Endothelial cell of umbilical vein (primary cell): ENCODE results near the gene GUK1. TPM values are rescaled to one million over a fixed set of nuclear protein-coding genes. Genes with fewer than 3 reads are reported as not detected.
"Not testable (repeated sequence)": the region's sequence is repeated elsewhere in the genome, so short reads cannot be mapped to it uniquely, and the experiment has no call there.

Experiments used
- BruUV-seq: library from RNA; stranded (reverse); fragments of 400-500 nt; replicated peaks from 2 replicates; lab custom pipeline; 2021; lab: Mats Ljungman, UMichigan
- CTCF ChIA-PET: fragments of 300-600, 350-600 bp; sonication (Branson Sonifier 250); formaldehyde crosslinking; loops from one replicate; lab custom pipeline; 2021; ENCODE audit warnings: antibody characterized with exemption, inconsistent platforms; lab: Charles Lee
- POLR2A ChIA-PET: fragments of 300-600, 350-600 bp; sonication (Branson Sonifier 250); formaldehyde crosslinking; loops from one replicate; lab custom pipeline; 2021; ENCODE audit warnings: antibody characterized with exemption, inconsistent platforms; lab: Charles Lee
- DNase-seq: peaks from one replicate; pipeline ENCODE4 v3.0.0-alpha.2; 2011; ENCODE audit warnings: low read depth, low spot score
- FAIRE-seq: peaks from 2 replicates; lab custom pipeline; 2011; peaks lifted over from hg19 to GRCh38; lab: Jason Lieb, UNC
- H2AFZ ChIP-seq: 2 replicates; pipeline ENCODE4 v1.6.0; 2012; ENCODE audit warnings: low read depth, low read length, control low read depth, inconsistent platforms
- H3K27ac ChIP-seq: 2 replicates; pipeline ENCODE4 v1.5.1; 2011; ENCODE audit warnings: low read depth, mild to moderate bottlenecking, control low read depth, low read length, moderate library complexity; ENCODE audit not compliant: insufficient read depth
- H3K27me3 ChIP-seq, 2 experiments: 2 replicates each; pipeline versions ENCODE4 v1.6.0 to v1.6.1; 2011; ENCODE audit warnings: low read length in 2 of 2, mixed read lengths in 1 of 2; ENCODE audit not compliant: control insufficient read depth in 2 of 2, insufficient read depth in 2 of 2
- H3K36me3 ChIP-seq, 2 experiments: 2 replicates in 1 of 2; 3 replicates in 1 of 2; pipeline ENCODE4 v1.5.1; 2011; ENCODE audit warnings: low read length in 2 of 2, mild to moderate bottlenecking in 1 of 2, moderate library complexity in 1 of 2; ENCODE audit not compliant: control insufficient read depth in 2 of 2, insufficient read depth in 2 of 2; ENCODE audit errors: extremely low read depth in 1 of 2
- H3K4me1 ChIP-seq: 3 replicates; pipeline ENCODE4 v1.5.1; 2011; ENCODE audit warnings: mild to moderate bottlenecking, low read length; ENCODE audit not compliant: control insufficient read depth, insufficient read depth; ENCODE audit errors: extremely low read depth
- H3K4me2 ChIP-seq: 2 replicates; pipeline ENCODE4 v1.6.1; 2011; ENCODE audit warnings: low read length, control low read depth, mixed read lengths; ENCODE audit not compliant: insufficient read depth
- H3K4me3 ChIP-seq, 3 experiments: fragments of 200-600 bp in 1 of 3; sonication (generic), shearing (Covaris generic) in 1 of 3; replicated peaks in 1 of 3; 2 replicates each; pipeline ENCODE4 v1.5.1; 2011 to 2016; ENCODE audit warnings: control low read depth in 3 of 3, low read length in 3 of 3, mild to moderate bottlenecking in 2 of 3, inconsistent platforms in 1 of 3, low read depth in 1 of 3, moderate library complexity in 1 of 3; ENCODE audit not compliant: insufficient read depth in 1 of 3
- H3K79me2 ChIP-seq: 2 replicates; pipeline ENCODE4 v1.6.0; 2012; ENCODE audit warnings: low read length, inconsistent platforms; ENCODE audit not compliant: control insufficient read depth, insufficient read depth
- H3K9ac ChIP-seq: replicated peaks from 2 replicates; pipeline ENCODE3; 2011; ENCODE audit warnings: low read length, control low read depth; ENCODE audit not compliant: insufficient read depth; ENCODE audit errors: extremely low read depth
- H3K9me1 ChIP-seq: replicated peaks from 3 replicates; pipeline ENCODE4 v1.6.0; 2011; ENCODE audit warnings: mild to moderate bottlenecking, low read length; ENCODE audit not compliant: control insufficient read depth, insufficient read depth; ENCODE audit errors: extremely low read depth
- H3K9me3 ChIP-seq: replicated peaks from 2 replicates; pipeline ENCODE4 v1.5.1; 2012; ENCODE audit warnings: low read length, inconsistent platforms; ENCODE audit not compliant: control insufficient read depth, insufficient read depth
- H4K20me1 ChIP-seq: replicated peaks from 2 replicates; pipeline ENCODE3; 2011; ENCODE audit warnings: mild to moderate bottlenecking, low read length; ENCODE audit not compliant: control insufficient read depth, insufficient read depth; ENCODE audit errors: extremely low read depth
- EZH2 ChIP-seq: IDR thresholded peaks from 2 replicates; pipeline ENCODE4 v1.6.1; 2012; ENCODE audit warnings: borderline replicate concordance, low read depth, mild to moderate bottlenecking, moderate library complexity, low read length, inconsistent platforms; ENCODE audit not compliant: severe bottlenecking
- FOS ChIP-seq: IDR thresholded peaks from 2 replicates; pipeline ENCODE4 v1.6.1; 2011; ENCODE audit warnings: mild to moderate bottlenecking, low read length, moderate library complexity, borderline replicate concordance; ENCODE audit not compliant: insufficient read depth
- GATA2 ChIP-seq: IDR thresholded peaks from 2 replicates; pipeline ENCODE4 v1.7.0; 2011; ENCODE audit warnings: low read depth, mild to moderate bottlenecking, moderate library complexity, mixed read lengths, low read length; ENCODE audit not compliant: insufficient read length, insufficient read depth
- JUN ChIP-seq: IDR thresholded peaks from 2 replicates; pipeline ENCODE4 v1.6.1; 2011; ENCODE audit warnings: borderline replicate concordance, low read depth; ENCODE audit not compliant: insufficient read length, insufficient read depth
- MYC ChIP-seq: IDR thresholded peaks from one replicate; pipeline ENCODE4 v1.6.1; 2011; ENCODE audit warnings: mild to moderate bottlenecking, low read depth, low read length
- POLR2A ChIP-seq: IDR thresholded peaks from 2 replicates; pipeline ENCODE4 v1.6.1; 2012; ENCODE audit warnings: low read depth, mild to moderate bottlenecking, control low read depth, low read length
- POLR2AphosphoS5 ChIP-seq: IDR thresholded peaks from 2 replicates; pipeline ENCODE4 v1.6.1; 2012; ENCODE audit warnings: low read depth, mild to moderate bottlenecking, control low read depth, low read length, moderate library complexity; ENCODE audit not compliant: insufficient read depth
- dilution Hi-C: fragments of 300-500 bp; cut with MboI; formaldehyde crosslinking; loops from one replicate; pipeline ENCODE4 v1.15.0; 2019; ENCODE audit warnings: low sequenced_read_pairs; ENCODE audit not compliant: extremely low pct_ligation_motif_present
- intact Hi-C: fragments of 100-400 bp; cut with micrococcal nuclease; formaldehyde crosslinking; loops from one replicate; pipeline ENCODE4 v1.10.0; 2022
- polyA plus RNA-seq, 4 experiments: library from polyadenylated mRNA; depleted of rRNA in 3 of 4; stranded (reverse) in 3 of 4; unstranded in 1 of 4; fragments of >200 nt; gene quantifications; 2 replicates each; pipeline versions ENCODE4 v1.2.1 to v1.2.3, GENCODE V29; 2011 to 2012; ENCODE audit warnings: missing spikeins in 1 of 4
- total RNA-seq: library from RNA; stranded (reverse); gene quantifications from 2 replicates; pipeline ENCODE4 v1.2.3, GENCODE V29; 2021
- TF ChIP-seq, protein P1 (sequence below): IDR thresholded peaks from 2 replicates; pipeline ENCODE4 v1.6.1; 2011; ENCODE audit not compliant: insufficient read depth, insufficient read length
- TF ChIP-seq, protein P2 (sequence below), 2 donors: IDR thresholded peaks; 1 replicate in 1 of 2; 2 replicates in 1 of 2; pipeline ENCODE4 v1.5.1; 2011; ENCODE audit warnings: low read length in 2 of 2, mild to moderate bottlenecking in 2 of 2, moderate library complexity in 2 of 2, control low read depth in 1 of 2, inconsistent platforms in 1 of 2, low read depth in 1 of 2; ENCODE audit not compliant: insufficient read depth in 1 of 2; ENCODE audit errors: extremely low read depth in 1 of 2

GUK1 gene
- total and polyA plus RNA-seq, 2 donors (not counting 3 experiments of a cell fraction or from before 2014, with no cell fraction given): 239 to 742 TPM

DNA sequence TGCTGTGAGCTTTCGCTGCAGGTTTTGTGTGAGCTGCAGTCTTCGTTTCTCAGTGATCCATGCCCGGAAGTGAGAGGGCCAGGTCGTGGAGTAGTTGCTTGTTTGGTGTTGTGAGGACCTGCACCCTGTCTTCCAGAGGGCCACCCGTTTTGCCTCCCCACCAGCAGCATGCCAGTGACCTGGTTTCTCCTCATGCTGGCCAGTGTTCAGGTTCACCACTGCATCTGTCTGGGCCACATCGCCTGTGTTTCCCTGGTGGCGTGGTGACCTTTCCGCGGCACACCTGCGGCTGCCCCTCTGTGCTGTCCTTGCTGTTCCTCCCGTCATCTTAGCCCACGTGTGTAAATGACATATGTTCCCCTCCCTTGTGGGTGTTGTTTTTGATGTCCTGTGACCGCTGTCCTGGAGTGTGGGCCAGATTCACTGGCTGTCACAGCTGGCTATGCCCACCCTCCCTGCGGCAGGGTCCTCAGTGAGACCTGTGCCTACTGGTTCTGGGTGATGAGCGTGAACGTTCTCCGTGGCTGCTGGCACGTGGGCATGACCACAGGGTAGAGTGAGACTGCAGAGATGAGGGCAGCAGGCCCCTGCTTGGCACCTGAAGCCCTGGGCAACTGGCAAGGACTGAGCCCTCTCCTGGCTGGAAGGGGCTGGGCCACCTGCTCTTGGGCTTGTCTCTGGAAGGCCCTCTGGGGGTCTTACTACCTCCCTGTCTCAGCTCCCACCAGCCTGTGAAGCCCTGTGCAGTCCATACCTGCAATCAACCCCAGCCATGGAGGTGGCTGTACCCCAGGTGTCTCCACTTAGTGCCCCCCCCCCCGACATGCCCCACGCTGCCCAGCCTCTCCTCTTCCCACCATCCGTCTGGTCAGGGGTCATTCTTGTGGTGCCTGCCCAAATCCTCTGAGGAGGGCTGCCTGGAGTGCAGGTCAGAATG, 32.8 kb downstream of the GUK1 start:
- Histone ChIP-seq H3K9me1 (no peaks in the 10 kb centered on the region), H3K79me2 (peaks cover 2% of the 10 kb centered on the region), H3K27me3 (no peaks in the 10 kb centered on the region), H3K4me2 (no peak overlapping the region), H3K4me1 (no peaks in the 10 kb centered on the region), H3K9ac (no peak overlapping the region), H3K4me3 (no peak overlapping the region), H3K9me3 (no peaks in the 10 kb centered on the region), H3K36me3 (peaks cover 0 to 11% of the 10 kb centered on the region in 2 experiments), H3K27ac (no peak overlapping the region), H2AFZ (no peak overlapping the region), H4K20me1 (no peaks in the 10 kb centered on the region)
- no peak for FAIRE-seq
- no TSS peak for BruUV-seq
- intact Hi-C loops (no loop called here), dilution Hi-C loops (no loop called here)
- no peak for DNase-seq
- CTCF ChIA-PET: interaction anchor here (1.9 kb wide), 1 partner anchor 173 kb away, joined by 5 read pairs; no protein-coding TSS in a partner anchor
- POLR2A ChIA-PET: no interaction called here
- TF ChIP-seq POLR2A (no peak), MYC (no peak), FOS (no peak), JUN (no peak), GATA2 (no peak), POLR2AphosphoS5 (no peak), EZH2 (no peak)
- TF ChIP-seq, protein P1, sequence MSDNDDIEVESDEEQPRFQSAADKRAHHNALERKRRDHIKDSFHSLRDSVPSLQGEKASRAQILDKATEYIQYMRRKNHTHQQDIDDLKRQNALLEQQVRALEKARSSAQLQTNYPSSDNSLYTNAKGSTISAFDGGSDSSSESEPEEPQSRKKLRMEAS: no peak
- TF ChIP-seq, protein P2, sequence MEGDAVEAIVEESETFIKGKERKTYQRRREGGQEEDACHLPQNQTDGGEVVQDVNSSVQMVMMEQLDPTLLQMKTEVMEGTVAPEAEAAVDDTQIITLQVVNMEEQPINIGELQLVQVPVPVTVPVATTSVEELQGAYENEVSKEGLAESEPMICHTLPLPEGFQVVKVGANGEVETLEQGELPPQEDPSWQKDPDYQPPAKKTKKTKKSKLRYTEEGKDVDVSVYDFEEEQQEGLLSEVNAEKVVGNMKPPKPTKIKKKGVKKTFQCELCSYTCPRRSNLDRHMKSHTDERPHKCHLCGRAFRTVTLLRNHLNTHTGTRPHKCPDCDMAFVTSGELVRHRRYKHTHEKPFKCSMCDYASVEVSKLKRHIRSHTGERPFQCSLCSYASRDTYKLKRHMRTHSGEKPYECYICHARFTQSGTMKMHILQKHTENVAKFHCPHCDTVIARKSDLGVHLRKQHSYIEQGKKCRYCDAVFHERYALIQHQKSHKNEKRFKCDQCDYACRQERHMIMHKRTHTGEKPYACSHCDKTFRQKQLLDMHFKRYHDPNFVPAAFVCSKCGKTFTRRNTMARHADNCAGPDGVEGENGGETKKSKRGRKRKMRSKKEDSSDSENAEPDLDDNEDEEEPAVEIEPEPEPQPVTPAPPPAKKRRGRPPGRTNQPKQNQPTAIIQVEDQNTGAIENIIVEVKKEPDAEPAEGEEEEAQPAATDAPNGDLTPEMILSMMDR (IDR thresholded peaks at IDR 0.05; ENCODE audit: extremely low read depth in 1 of 2, insufficient read depth in 1 of 2, low read depth in 1 of 2, low read length in 2 of 2): no peak

DNA sequence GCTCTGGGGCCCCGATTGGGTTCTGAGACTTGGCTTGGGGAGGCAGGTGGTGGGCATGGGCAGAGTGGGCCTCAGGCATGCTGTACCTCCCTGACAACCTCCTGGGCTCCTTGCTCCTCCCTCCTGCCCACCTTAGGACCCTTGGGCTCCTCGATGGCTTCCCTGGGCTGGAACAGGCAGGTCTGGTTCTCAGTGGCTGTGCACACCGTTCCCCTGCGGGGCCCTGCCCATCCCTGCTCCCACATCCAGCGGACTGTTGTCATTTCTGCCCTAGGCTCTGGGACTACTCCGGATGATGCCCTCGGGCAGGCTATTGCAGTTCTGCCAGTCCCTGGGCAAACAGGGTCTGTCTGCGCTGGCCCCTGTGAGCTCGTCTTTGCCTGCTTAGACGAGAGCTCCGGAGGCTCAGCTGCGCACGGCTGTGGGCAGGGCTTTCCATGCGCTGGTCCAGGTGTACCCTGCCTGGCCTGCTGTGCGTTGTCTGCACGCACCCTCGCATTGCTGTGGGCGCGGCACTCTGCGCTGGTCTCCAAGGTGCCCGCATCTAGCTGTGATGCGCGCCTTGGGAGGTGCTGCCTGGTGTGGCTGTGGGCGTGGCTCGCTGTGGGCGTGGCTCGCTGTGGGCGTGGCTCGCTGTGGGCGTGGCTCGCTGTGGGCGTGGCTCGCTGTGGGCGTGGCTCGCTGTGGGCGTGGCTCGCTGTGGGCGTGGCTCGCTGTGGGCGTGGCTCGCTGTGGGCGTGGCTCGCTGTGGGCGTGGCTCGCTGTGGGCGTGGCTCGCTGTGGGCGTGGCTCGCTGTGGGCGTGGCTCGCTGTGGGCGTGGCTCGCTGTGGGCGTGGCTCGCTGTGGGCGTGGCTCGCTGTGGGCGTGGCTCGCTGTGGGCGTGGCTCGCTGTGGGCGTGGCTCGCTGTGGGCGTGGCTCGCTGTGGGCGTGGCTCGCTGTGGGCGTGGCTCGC, 33.7 kb downstream of the GUK1 start:
- H2AFZ ChIP-seq, BruUV-seq, H4K20me1 ChIP-seq, H3K9me3 ChIP-seq, DNase-seq, H3K9ac ChIP-seq, FAIRE-seq, intact Hi-C loops, H3K4me3 ChIP-seq, dilution Hi-C loops, H3K79me2 ChIP-seq, H3K4me2 ChIP-seq, H3K4me1 ChIP-seq, H3K27ac ChIP-seq, H3K27me3 ChIP-seq, POLR2A ChIA-PET, H3K9me1 ChIP-seq: not testable (repeated sequence)
- H3K36me3 ChIP-seq: peaks cover 0 to 11% of the 10 kb centered on the region in 2 experiments
- CTCF ChIA-PET: interaction anchor here (0.6 kb wide), 1 partner anchor 11 kb away, joined by 3 read pairs; no protein-coding TSS in a partner anchor
